Fibroblast of the aortic adventitia (primary cell): ENCODE measurements around the gene NKX6-2. TPM values are rescaled to one million over a fixed set of nuclear protein-coding genes. Genes with fewer than 3 reads are reported as not detected.
"Not testable (repeated sequence)": the region's sequence is repeated elsewhere in the genome, so short reads cannot be mapped to it uniquely, and the experiment has no call there.

ENCODE experiments used
- DNase-seq: peaks from one replicate; pipeline ENCODE4 v3.0.0-alpha.2; 2010; ENCODE audit warnings: low read depth
- H3K4me3 ChIP-seq: 2 replicates; pipeline ENCODE4 v1.5.1; 2011; ENCODE audit warnings: low read depth, mild to moderate bottlenecking, control low read depth, low read length, moderate library complexity
- CTCF ChIP-seq: IDR thresholded peaks from 2 replicates; pipeline ENCODE4 v1.5.1; 2011; ENCODE audit warnings: mild to moderate bottlenecking, low read length, control low read depth, inconsistent platforms; ENCODE audit not compliant: insufficient read depth
- total RNA-seq: library from RNA; depleted of rRNA; stranded (reverse); fragments of >200 nt; gene quantifications from 2 replicates; pipeline ENCODE4 v1.2.3, GENCODE V29; 2012; ENCODE audit warnings: low replicate concordance

The NKX6-2 gene
- total RNA-seq, 1 donor = not detected

GRCh38 chr10:132774181-132774901 lies 11.6 kb downstream of the NKX6-2 start:
- no peak for DNase-seq
- no peak for TF ChIP-seq CTCF
- H3K4me3 ChIP-seq = no peak overlapping the region

DNA sequence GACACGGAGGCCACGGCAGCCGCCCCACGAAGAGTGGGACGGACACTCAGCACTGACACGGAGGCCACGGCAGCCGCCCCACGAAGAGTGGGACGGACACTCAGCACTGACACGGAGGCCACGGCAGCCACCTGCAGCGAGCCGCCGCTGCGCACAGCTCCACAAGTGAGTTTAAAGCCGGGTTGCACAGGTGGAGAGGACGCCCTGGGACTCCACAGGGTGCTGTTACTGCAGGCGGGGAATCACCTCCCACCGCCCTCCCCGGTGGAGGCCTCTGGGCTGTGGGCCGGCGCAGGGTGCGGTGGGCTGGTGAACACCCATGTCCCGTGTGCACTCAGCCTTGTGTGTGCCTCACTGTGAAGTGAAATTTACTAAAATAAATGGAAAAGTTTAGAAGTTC lies 13.1 kb downstream of the NKX6-2 start:
- H3K4me3 ChIP-seq, DNase-seq: not testable (repeated sequence)

DNA sequence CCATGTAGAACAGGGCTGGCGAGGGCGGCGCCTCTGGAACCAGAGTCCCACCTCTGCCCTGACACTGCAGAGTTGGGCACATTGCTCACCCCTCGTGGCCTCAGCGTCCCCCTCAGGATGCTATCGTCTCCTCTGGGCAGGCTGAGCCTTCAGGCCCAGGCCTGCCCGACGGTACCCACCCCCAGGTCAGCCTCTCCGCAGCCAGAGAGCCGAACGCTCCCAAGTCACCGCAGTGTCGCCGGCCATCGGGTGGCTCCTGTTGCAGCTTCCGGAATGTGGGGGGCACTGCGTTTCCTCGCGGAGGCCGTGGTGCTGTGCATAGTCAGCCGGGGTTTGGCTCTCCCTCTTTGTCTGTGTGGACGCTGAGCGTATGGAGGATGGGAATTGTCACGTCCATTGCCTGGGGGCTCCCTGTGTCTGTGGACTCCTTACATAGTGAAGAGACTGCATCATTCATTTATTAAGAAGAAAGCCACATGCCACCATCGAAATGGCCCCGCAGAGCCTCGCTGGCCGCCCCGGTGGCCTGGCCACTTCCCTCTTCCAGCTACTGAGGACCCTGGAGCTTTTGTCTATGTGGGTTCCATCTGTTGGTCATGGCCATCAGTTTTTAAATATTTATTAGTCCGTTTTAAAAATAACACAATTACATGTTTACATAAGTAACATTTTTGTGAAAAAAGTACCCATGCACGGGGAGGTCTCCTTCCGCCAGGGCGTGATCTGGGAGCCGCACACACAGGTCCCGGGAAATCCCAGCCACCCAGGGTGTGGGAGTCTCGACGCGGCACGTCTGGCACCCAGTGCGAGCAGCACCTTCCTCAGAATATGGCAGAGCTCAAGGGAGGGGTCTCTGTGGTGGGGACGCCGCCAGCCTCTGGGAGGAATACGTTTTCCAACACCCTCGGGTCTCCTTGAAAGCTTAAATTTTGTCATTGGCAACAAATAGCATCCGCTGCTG lies 15.6 kb downstream of the NKX6-2 start:
- no peak for TF ChIP-seq CTCF
- H3K4me3 ChIP-seq = no peak overlapping the region
- DNase-seq = no peak

DNA sequence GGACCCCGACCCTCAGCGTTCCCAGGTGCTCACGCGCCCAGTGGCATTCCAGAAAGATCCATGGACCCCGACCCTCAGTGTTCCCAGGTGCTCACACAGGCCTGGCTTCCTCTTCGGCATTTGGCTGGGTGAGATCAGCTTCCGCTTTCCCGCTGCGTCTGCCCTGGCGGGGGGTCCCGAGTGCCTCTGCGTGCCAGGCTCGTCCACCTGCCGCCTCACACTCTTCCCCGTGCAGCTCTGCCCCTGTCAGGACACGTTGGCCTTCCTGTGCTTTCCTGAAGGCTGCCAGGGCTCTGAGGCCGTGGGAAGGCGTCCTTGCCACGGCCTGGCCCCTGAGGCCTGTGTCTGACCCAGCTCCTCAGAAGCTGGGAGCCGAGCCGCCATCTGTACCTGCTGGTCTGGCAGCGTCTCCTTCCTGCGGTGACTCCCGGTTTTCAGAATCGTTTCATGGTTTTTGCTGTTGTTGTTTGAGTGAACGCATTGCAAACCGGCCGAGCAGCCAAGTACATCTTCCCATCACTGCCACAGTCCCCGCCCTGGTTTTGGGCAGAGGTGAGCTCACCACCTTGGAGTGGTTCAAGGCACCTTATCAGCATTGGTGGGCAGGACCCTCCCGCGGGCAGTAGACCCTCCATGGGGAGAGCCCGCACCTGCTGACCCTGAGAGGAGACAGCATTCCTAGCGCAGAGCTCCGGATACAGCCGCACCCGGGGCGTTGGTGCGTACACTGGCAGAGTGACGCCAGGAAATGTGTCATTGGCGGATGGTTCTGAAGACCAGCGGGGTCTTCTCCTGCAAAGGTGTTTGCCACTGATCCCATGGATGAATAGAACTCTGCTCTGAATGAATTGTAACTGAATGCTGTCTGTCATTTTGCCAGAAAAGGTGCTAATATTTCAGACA lies 17.4 kb downstream of the NKX6-2 start:
- no peak for DNase-seq
- H3K4me3 ChIP-seq = no peak overlapping the region
- no peak for TF ChIP-seq CTCF

DNA sequence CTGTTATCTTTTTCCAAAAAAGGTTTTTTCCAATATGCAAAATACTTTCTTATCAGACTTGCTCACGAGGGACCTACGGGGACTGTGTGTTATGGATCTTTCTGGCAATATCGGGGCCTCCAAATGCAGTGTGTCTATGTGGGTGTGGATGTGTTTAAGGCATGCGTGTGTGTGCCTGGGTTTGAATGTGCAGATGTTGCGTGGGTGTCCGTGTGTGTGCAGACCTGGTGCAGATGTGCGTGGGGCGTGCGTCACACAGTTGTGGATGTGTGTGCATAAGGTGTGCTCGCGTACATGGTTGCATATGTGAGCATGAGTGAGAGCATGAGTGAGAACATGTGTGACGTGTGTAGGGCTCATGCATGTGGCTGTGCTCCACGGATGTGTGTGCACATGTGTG lies 19.7 kb downstream of the NKX6-2 start:
- H3K4me3 ChIP-seq = no peak overlapping the region
- DNase-seq = no peak
- TF ChIP-seq CTCF = no peak

GRCh38 chr10:132765435-132765834 lies 20.5 kb downstream of the NKX6-2 start:
- TF ChIP-seq CTCF = no peak
- no peak overlapping the region for H3K4me3 ChIP-seq
- DNase-seq = no peak

GRCh38 chr10:132764108-132764507 lies 21.8 kb downstream of the NKX6-2 start:
- no peak overlapping the region for H3K4me3 ChIP-seq
- DNase-seq = no peak
- no peak for TF ChIP-seq CTCF
